ENCODE data around the gene STX19.
"Not testable (repeated sequence)": the region's sequence is repeated elsewhere in the genome, so short reads cannot be mapped to it uniquely, and the experiment has no call there.

The STX19 gene

GRCh38 chr3:93973131-93974126 is 55.0 kb downstream of the STX19 start, which contains the start of gene PROS1:
Gene PROS1, minus strand, starts transcription at chr3:93973896. Its CDS starts 147 bp downstream, at chr3:93973749.
- peak; percentile 90 for DNase-seq

GRCh38 chr3:93969997-93970396 is 58.4 kb downstream of the STX19 start:
- no peak for DNase-seq

DNA sequence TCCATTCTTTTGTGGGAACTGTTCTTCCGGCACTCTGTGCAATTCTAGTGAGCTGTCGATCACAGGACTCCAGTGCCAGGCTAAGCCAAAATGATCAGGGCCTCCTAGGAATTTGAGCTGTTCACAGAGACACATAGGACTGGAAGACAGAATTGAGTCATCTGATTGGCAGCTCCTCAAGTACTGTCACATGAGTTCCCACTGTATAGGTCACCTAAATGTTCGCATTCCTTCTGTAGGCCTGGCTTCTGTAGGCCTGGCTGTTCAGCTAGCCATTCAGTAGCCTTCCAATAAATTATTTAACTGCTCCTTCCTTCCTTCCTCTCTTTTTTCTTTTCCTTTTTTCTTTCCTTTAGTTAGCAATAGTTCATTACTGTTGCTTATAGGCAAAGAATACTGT is 59.0 kb downstream of the STX19 start:
- DNase-seq, result no peak

DNA sequence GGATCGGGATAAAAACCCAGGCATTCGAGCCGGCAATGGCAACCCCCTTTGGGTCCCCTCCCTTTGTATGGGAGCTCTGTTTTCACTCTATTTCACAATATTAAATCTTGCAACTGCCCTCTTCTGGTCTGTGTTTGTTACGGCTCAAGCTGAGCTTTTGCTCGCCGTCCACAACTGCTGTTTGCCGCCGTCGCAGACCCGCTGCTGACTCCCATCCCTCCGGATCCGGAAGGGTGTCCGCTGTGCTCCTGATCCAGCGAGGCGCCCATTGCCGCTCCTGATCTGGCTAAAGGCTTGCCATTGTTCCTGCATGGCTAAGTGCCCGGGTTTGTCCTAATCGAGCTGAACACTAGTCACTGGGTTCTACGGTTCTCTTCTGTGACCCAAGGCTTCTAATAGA is 63.3 kb downstream of the STX19 start:
- not testable (repeated sequence) for DNase-seq

All from suppressor macrophage treated with lipopolysaccharide for 4 hours (primary cell).